Stimulated activated naive B cell treated with anti-CD40 and anti-IgM and Interleukin-4, amounts not matched to agents 10 μg/mL and 1 μg/mL and 100 μg/mL, for 72 hours (primary cell): Measurements from ENCODE around the gene DGKI.

Experiments
- ATAC-seq, 2 donors: fragments of 150-1000 bp; cut with Tn5 transposase; replicated peaks; 2 replicates each; pipeline ENCODE4 v1.10.0; 2021; ENCODE audit warnings: moderate library complexity in 1 of 2
- DNase-seq: peaks from one replicate; pipeline ENCODE4 v3.0.0; 2021
- H3K27ac Mint-ChIP-seq: one replicate; pipeline ENCODE4 v1.8.0; 2022; ENCODE audit warnings: mild to moderate bottlenecking, mixed read lengths
- H3K27me3 Mint-ChIP-seq, 2 donors: one replicate each; pipeline ENCODE4 v1.8.0; 2022; ENCODE audit warnings: mixed read lengths in 2 of 2
- H3K36me3 Mint-ChIP-seq, 2 donors: one replicate each; pipeline ENCODE4 v1.8.0; 2022; ENCODE audit warnings: mixed read lengths in 2 of 2, mild to moderate bottlenecking in 1 of 2
- H3K4me1 Mint-ChIP-seq, 2 donors: one replicate each; pipeline ENCODE4 v1.8.0; 2022; ENCODE audit warnings: mixed read lengths in 2 of 2, mild to moderate bottlenecking in 1 of 2
- H3K4me3 Mint-ChIP-seq, 2 donors: one replicate each; pipeline ENCODE4 v1.8.0; 2022; ENCODE audit warnings: mild to moderate bottlenecking in 2 of 2, mixed read lengths in 2 of 2, moderate library complexity in 1 of 2
- H3K9me3 Mint-ChIP-seq, 2 donors: one replicate each; pipeline ENCODE4 v1.8.0; 2022; ENCODE audit warnings: mixed read lengths in 2 of 2, mild to moderate bottlenecking in 1 of 2

Gene DGKI

GRCh38 chr7:137489880-137490279, 356.9 kb downstream of the DGKI start:
- no peak overlapping the region for H3K27ac Mint-ChIP-seq
- no peak for ATAC-seq
- H3K27me3 Mint-ChIP-seq: no peaks in the 10 kb centered on the region
- peaks cover 12 to 15% of the 10 kb centered on the region in 2 donors for H3K9me3 Mint-ChIP-seq
- no peaks in the 10 kb centered on the region for H3K4me1 Mint-ChIP-seq
- no peak for DNase-seq
- no peaks in the 10 kb centered on the region for H3K36me3 Mint-ChIP-seq
- no peak overlapping the region for H3K4me3 Mint-ChIP-seq

DNA sequence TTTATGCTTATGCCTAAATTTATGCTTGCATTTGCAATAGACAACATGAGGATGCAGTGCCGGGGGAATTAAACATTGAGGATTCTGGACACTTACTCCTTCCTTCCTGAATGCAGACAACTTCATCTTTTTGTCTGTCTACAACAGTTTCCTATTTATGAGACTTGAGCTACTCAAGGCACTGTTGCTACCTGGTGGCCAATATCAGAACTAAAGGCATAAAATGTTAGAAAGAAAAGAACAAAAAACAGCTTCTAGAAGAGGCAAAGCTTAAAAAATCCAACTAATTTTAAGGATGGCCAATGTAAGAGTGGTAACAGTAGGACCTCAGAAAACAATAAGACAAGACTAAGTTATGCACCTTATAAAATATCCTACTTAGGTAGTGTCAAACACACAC, 358.7 kb downstream of the DGKI start:
- no peak overlapping the region for H3K27ac Mint-ChIP-seq
- DNase-seq: no peak
- no peaks in the 10 kb centered on the region for H3K27me3 Mint-ChIP-seq
- peaks cover 2 to 4% of the 10 kb centered on the region in 2 donors for H3K9me3 Mint-ChIP-seq
- ATAC-seq: no peak
- H3K4me3 Mint-ChIP-seq: no peak overlapping the region
- no peaks in the 10 kb centered on the region for H3K36me3 Mint-ChIP-seq
- no peaks in the 10 kb centered on the region for H3K4me1 Mint-ChIP-seq

- DNase-seq (no peak), ATAC-seq (no peak)
- H3K27ac Mint-ChIP-seq: no peak overlapping the region
- H3K4me1 Mint-ChIP-seq: no peaks in the 10 kb centered on the region
- no peak overlapping the region for H3K4me3 Mint-ChIP-seq
- H3K9me3 Mint-ChIP-seq: peaks cover 3 to 9% of the 10 kb centered on the region in 2 donors
- no peaks in the 10 kb centered on the region for H3K36me3 Mint-ChIP-seq
- no peaks in the 10 kb centered on the region for H3K27me3 Mint-ChIP-seq
These were observed 361.0 kb downstream of the DGKI start for GRCh38 chr7:137485818-137486217.

- DNase-seq: no peak
- H3K36me3 Mint-ChIP-seq: no peaks in the 10 kb centered on the region
- H3K4me3 Mint-ChIP-seq: no peak overlapping the region
- no peak for ATAC-seq
- H3K9me3 Mint-ChIP-seq: peaks cover 3 to 9% of the 10 kb centered on the region in 2 donors
- no peaks in the 10 kb centered on the region for H3K4me1 Mint-ChIP-seq
- H3K27ac Mint-ChIP-seq: no peak overlapping the region
- no peaks in the 10 kb centered on the region for H3K27me3 Mint-ChIP-seq
These were observed 362.4 kb downstream of the DGKI start for GRCh38 chr7:137484326-137484725.

DNA sequence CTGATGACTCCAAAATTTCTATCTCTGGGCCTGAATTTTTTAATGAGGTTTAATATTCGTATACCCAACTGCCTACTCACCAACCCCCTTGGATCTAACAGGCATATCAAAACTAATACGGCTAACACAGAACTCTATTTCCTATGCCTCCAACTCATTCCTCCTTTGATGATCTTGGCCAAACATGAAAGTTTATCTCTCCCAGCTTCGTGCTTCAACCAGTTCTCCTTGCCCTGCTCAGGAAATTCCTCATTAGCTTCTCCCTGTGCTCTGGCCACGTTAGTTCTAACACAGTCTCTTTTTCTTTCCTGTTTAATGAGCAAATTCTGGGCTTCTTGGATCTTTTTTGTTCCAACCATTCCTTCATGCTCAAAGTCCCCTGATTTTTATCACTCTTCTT, 364.3 kb downstream of the DGKI start:
- H3K36me3 Mint-ChIP-seq: no peaks in the 10 kb centered on the region
- DNase-seq (no peak), ATAC-seq (no peak)
- peaks cover 3 to 9% of the 10 kb centered on the region in 2 donors for H3K9me3 Mint-ChIP-seq
- H3K27ac Mint-ChIP-seq: no peak overlapping the region
- H3K4me1 Mint-ChIP-seq: no peaks in the 10 kb centered on the region
- no peaks in the 10 kb centered on the region for H3K27me3 Mint-ChIP-seq
- H3K4me3 Mint-ChIP-seq: no peak overlapping the region

DNA sequence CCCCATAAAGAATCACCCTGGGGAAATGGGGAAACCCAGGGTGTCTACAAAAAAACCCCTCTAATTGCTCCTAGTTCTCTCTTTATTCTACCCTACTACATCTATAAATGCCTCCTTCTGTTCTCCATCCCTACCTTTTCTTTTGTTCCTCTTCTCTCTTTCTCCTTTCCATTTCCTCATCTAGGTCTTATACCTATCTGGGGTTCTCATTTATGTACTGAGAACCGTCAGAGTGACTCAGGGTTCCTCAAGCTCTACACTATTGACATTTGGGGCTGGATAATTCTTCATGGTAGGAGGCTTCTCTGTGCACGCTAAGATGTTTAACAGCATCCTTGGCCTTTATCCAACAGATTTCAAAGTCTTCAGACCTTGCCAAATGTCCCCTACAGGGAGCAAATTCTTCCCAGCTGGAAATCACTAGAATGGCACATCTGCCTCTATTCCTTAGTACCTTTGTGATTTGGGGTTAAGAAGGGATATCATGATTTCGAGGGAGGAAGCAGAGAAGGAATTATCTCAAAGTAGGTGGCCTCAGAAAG, 365.9 kb downstream of the DGKI start:
- Mint-ChIP-seq H3K36me3 (no peaks in the 10 kb centered on the region), H3K9me3 (peaks cover 3 to 9% of the 10 kb centered on the region in 2 donors), H3K4me3 (no peak overlapping the region), H3K27me3 (no peaks in the 10 kb centered on the region), H3K27ac (no peak overlapping the region), H3K4me1 (no peaks in the 10 kb centered on the region)
- no peak for DNase-seq
- peak; percentile 42 to 63 for ATAC-seq

GRCh38 chr7:137480401-137480800, 366.4 kb downstream of the DGKI start:
- H3K36me3 Mint-ChIP-seq: no peaks in the 10 kb centered on the region
- no peaks in the 10 kb centered on the region for H3K4me1 Mint-ChIP-seq
- H3K9me3 Mint-ChIP-seq: peaks cover 3 to 9% of the 10 kb centered on the region in 2 donors
- H3K4me3 Mint-ChIP-seq: no peak overlapping the region
- H3K27me3 Mint-ChIP-seq: no peaks in the 10 kb centered on the region
- no peak for DNase-seq
- ATAC-seq: no peak
- H3K27ac Mint-ChIP-seq: no peak overlapping the region

- H3K9me3 Mint-ChIP-seq: peaks cover 0 to under 1% of the 10 kb centered on the region in 2 donors
- no peaks in the 10 kb centered on the region for H3K36me3 Mint-ChIP-seq
- no peak overlapping the region for H3K27ac Mint-ChIP-seq
- H3K4me3 Mint-ChIP-seq: no peak overlapping the region
- no peaks in the 10 kb centered on the region for H3K27me3 Mint-ChIP-seq
- DNase-seq (no peak), ATAC-seq (no peak)
- no peaks in the 10 kb centered on the region for H3K4me1 Mint-ChIP-seq
These were observed 369.8 kb downstream of the DGKI start for GRCh38 chr7:137476937-137477336.

DNA sequence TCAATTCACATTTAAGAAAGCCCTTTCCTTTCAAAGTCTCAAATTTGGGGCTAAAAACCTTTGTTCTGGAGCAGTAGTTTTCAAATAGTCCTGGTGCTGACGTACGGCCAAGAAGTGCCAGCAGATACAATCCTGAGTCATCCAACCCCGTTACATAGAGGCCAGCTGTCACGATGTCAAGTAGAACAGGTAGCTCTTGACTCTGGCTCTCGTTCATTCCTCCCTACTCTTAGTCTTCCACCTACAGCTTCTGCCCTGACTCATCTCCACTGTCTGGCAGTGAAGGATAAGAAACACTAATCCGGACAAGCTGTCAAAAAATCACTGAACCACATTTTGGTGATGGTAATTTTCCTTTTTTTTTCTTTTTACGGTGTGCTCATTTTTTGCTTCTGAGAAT, 370.8 kb downstream of the DGKI start:
- no peaks in the 10 kb centered on the region for H3K9me3 Mint-ChIP-seq
- no peaks in the 10 kb centered on the region for H3K36me3 Mint-ChIP-seq
- no peaks in the 10 kb centered on the region for H3K27me3 Mint-ChIP-seq
- H3K27ac Mint-ChIP-seq: no peak overlapping the region
- no peak overlapping the region for H3K4me3 Mint-ChIP-seq
- DNase-seq (no peak), ATAC-seq (no peak)
- H3K4me1 Mint-ChIP-seq: no peaks in the 10 kb centered on the region

DNA sequence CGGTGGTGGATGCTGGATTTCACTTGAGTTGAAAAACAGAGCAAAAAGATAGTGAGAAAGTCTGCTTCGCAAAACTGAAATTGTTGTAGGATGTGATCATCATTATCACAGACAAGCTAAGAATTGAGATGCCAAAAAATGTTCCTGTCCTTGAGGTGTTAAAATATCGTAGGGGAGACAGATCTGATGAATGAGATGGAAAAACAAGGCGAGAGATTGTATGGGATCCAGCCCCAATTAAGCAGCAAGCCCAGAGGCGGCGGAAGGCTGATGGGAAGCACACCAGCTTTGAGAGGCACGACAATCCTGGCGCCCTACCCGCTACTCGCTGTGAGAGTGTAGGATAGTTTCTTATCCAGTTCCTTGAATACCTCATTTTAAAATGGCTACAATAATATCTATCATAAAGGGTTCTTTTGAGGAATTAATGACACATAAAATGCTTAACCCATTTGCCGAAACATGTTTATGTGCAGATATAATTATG, 372.2 kb downstream of the DGKI start:
- Mint-ChIP-seq H3K27ac (no peak overlapping the region), H3K9me3 (no peaks in the 10 kb centered on the region), H3K4me3 (no peak overlapping the region), H3K27me3 (no peaks in the 10 kb centered on the region), H3K4me1 (no peaks in the 10 kb centered on the region), H3K36me3 (no peaks in the 10 kb centered on the region)
- ATAC-seq (no peak), DNase-seq (no peak)

DNA sequence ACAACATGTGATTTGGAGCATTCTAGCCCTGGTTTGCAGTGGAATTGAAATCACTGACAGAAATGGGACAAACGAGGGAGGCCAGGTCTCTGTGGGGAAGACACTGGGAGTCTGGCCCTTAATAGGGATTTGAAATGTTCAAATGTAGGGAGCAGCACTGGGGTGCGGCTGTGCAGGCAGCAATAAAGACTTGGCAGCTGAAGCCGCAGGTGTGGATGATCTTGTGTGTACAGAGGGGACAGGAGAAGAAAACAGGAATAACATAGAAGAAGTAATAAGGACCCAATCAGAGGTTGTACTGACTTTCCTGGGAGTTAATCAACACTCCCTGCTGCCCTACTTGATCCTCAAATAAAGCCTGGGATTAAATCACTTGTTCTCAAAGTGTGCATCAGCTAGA, 375.6 kb downstream of the DGKI start:
- Mint-ChIP-seq H3K27me3 (no peaks in the 10 kb centered on the region), H3K9me3 (no peaks in the 10 kb centered on the region), H3K36me3 (no peaks in the 10 kb centered on the region), H3K4me1 (no peaks in the 10 kb centered on the region), H3K4me3 (no peak overlapping the region), H3K27ac (no peak overlapping the region)
- ATAC-seq: no peak
- DNase-seq: no peak

DNA sequence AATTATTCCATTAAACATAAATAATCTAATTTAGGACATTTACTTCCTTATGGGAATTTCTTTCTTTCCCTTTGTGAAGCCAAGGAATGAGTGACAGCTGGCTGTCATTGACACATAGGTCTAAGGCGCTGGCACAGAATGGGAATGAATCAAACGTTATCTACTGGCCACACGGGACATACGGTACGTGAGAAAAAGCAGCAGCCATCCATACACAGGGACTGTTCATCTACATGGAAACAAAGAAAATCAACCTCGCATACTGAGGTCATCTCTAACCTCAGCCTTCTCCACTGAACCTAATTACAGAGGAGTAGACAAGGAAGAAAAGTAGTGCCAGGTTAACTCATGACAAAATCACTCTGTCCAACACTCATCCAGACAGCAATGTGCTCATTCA, 376.9 kb downstream of the DGKI start:
- Mint-ChIP-seq H3K4me1 (no peaks in the 10 kb centered on the region), H3K36me3 (no peaks in the 10 kb centered on the region), H3K27ac (no peak overlapping the region), H3K4me3 (no peak overlapping the region), H3K27me3 (no peaks in the 10 kb centered on the region), H3K9me3 (no peaks in the 10 kb centered on the region)
- ATAC-seq (no peak), DNase-seq (no peak)

- no peaks in the 10 kb centered on the region for H3K4me1 Mint-ChIP-seq
- H3K4me3 Mint-ChIP-seq: no peak overlapping the region
- H3K9me3 Mint-ChIP-seq: no peaks in the 10 kb centered on the region
- H3K27me3 Mint-ChIP-seq: no peaks in the 10 kb centered on the region
- no peak for ATAC-seq
- no peaks in the 10 kb centered on the region for H3K36me3 Mint-ChIP-seq
- H3K27ac Mint-ChIP-seq: no peak overlapping the region
- DNase-seq: no peak
These were observed 377.5 kb downstream of the DGKI start for GRCh38 chr7:137469191-137469811.

GRCh38 chr7:137462847-137463246, 383.9 kb downstream of the DGKI start:
- Mint-ChIP-seq H3K9me3 (no peaks in the 10 kb centered on the region), H3K27me3 (peaks cover 0 to 5% of the 10 kb centered on the region in 2 donors), H3K36me3 (no peaks in the 10 kb centered on the region), H3K27ac (no peak overlapping the region), H3K4me1 (no peaks in the 10 kb centered on the region), H3K4me3 (no peak overlapping the region)
- ATAC-seq (no peak), DNase-seq (no peak)

- DNase-seq: no peak
These were observed 384.6 kb downstream of the DGKI start for GRCh38 chr7:137462074-137462715.

More at GRCh38 chr7:137462074-137462715, 384.6 kb downstream of the DGKI start:
- ATAC-seq: no peak
- H3K9me3 Mint-ChIP-seq: no peaks in the 10 kb centered on the region
- H3K4me1 Mint-ChIP-seq: no peaks in the 10 kb centered on the region
- no peaks in the 10 kb centered on the region for H3K36me3 Mint-ChIP-seq
- no peak overlapping the region for H3K27ac Mint-ChIP-seq
- no peak overlapping the region for H3K4me3 Mint-ChIP-seq
- H3K27me3 Mint-ChIP-seq: peaks cover 0 to 5% of the 10 kb centered on the region in 2 donors
